Stimulated activated CD8-positive, alpha-beta memory T cell treated with anti-CD3 and anti-CD28 coated beads, Interleukin-4, amount 100 ng/mL, for 48 hours (primary cell): ENCODE measurements around the gene DYNLT1.
"Not testable (repeated sequence)": the region's sequence is repeated elsewhere in the genome, so short reads cannot be mapped to it uniquely, and the experiment has no call there.

Experiments used
- DNase-seq: peaks from one replicate; pipeline ENCODE4 v3.0.0-alpha.2; 2020

The DYNLT1 gene

DNA sequence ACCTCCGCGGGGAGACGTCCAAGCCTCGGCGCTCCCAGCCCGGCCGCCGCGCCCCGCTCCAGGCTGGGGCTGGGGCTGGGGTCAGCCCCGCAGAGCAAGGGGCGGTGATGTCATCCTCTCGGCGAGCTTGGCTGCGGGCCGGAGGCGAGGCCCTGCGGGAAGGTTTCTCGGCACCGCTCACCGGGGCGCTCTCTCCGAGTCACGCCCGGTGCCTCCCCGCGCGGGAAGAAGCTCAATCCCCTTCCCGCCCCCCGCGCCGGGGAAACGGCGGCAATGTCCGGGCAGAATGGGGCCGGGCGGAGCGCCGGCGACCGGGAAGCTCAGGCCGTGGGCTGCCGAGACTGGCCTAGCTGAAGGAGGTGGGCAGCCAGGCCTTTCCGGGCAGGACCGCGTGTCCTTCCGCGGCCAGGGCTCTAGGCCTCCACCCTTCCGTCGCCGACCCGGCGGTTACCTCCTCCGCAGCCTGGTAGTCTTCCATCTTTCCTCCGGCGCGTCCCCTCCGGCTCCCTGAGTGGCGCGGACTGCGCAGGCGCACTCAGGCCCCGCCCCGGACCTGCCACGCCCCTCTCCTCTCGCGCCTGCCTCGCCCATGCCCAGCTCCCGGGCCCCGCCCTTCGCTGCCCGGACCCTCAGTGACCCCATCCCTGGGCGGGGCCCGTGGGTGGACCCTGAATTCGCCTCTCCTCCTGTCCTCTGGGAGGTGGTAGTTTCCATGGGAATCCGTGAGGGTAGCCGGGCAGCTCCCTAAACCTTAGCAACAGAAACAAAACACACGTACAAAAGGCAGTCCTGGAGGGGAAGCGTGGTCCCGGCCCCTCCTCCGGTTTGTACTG lies at the start of gene DYNLT1:
DYNLT1 (minus strand) TSS at position 513 of the 833 bp plus-strand sequence; CDS start at position 478, 35 bp downstream.
- DNase-seq, result peak; percentile 97

DNA sequence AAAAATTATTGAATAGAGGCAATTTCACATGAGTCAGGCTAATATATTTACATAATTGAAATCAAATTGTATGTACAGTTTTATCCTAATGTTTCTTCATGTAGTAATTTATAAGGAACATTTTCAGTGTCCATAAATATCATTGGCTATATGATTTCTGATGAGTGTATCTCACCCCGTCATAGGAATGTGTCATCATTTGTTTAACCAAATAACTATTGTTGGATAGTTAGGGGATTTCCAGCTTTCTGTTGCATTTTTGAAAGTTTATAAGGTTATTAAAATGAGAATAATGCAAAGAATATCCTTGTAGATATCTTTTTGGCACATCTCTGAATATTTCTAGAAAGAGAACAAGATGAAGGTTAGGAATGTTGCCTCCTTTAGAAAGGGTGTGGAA lies 44.3 kb upstream of the DYNLT1 start:
- DNase-seq, result no peak

DNA sequence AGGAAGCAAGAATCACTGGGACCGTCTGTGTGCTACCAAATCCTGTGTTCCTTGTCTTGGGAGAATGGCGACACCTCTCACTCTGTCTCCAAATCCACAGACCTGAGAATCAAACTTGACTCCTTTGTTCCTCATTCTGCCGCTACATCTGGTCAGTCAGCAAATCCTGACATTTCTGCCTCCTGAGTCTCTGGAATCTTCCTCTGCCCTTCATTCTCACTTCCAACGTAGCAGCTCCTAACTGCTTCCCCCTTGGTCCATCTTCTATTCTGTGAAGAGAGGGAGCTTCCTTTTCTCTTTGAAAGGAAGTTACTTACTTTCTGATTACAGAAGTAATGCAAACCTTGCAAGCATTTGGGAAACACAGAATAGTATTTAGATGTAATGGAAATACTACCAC lies 43.0 kb upstream of the DYNLT1 start:
- peak; percentile 16 for DNase-seq

DNA sequence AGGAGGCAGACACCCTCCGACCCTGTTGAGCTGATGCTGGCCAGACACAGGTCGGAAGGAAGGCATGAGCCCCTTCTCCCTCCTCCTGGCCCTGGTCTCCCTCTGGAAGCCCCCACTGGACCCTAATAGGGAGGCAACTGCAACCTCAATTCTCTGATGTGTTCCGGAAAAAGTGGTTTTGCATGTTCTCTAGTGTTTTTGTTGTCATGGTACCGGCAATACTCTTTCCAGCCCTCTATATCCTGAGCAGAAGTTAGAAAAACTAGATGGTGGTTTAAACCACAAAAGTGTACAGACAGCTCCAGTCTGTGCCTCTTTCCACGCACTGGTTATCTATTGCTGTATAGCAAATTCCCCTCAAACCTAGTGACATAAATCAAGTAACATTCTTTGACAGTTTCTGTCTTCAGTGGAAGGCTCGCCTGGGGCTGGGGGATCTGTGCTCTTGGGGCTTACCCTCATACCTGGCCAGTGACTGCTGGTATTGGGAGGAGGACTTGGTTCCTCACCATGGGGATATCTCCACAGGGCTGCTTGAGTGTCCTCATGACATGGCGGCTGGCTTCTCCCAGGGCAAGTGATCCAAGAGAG lies 42.3 kb upstream of the DYNLT1 start:
- peak; percentile 41 for DNase-seq

DNA sequence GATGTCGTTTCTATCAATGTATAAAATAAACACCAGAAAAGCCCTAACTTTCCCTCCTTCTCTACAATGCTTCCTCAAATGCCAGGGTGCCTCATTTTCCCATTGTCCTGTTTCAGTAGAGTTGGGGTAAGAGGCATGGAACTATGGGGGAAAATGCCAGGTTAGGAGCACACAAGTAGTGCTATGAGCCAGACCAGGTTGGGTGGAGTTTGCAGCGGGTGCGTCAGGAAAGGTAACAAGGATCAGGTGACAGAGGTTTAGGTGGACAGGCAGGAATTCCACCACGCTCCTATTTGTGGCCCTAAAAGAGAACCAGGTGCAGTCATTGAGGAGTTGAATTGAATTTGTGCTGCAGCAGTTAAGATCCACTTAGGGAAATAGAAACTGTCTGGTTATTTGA lies 41.8 kb upstream of the DYNLT1 start:
- peak; percentile 23 for DNase-seq

DNA sequence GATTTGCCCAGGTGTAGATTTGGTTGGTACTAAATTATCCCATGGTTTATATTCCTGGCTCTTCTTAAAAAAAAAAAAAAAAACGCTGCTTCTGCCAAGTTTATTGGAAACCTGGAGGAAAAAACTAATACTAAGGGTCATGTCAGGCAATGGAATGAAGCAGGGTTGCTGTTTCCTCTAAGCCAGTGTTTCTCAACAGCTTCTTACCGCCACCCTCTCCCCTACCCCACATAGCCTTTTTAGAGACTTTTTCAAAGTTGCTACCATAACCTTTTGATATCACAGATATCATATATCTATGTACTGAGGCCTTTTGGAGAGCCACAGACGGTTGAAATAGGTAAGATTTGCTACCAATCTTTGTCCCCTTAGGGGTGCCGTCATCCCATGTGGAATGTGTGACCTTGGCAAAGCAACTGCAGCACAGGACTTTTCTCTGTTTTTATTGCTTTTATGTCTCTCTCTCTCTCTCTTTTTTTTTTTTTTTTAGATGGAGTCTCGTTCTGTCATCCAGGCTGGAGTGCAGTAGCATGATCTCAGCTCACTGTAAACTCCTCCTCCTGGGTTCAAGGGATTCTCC lies 40.3 kb upstream of the DYNLT1 start:
- DNase-seq, result peak; percentile 9

DNA sequence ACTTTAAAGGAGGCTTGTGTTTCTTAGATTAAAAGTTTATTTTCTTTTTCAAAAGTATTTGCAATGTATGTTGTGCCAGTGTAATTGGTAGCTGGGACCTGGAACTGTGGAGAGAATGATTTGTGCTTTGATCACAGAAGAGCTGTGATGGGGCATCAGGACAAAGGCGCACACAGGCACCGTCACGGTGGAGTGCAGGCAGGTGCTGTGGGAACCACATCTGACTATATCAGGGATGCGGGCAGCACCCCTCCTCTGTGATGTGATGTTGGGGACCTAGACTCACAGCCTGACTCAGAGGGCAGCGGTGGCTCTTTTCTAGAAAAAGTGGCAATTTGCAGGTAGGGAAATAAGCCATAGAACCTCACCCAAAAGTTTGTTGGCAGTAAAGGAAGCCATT lies 39.8 kb upstream of the DYNLT1 start:
- DNase-seq, result peak; percentile 24

DNA sequence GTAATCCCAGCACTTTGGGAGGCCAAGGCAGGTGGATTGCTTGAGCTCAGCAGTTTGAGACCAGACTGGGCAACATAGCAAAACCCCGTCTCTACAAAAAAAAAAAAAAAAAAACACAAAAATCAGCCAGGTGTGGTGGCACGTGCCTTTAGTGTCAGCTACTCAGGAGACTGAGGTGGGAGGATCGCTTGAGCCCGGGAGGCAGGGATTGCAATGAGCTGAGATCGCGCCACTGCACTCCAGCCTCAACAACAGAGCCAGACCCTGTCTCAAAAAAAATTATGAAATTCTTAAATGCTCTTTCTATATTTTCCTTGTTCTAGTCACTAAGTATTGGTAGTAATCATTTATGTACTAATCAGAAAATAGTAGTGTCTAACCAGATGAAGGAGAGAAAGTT lies 35.9 kb upstream of the DYNLT1 start:
- DNase-seq, result peak; percentile 8

DNA sequence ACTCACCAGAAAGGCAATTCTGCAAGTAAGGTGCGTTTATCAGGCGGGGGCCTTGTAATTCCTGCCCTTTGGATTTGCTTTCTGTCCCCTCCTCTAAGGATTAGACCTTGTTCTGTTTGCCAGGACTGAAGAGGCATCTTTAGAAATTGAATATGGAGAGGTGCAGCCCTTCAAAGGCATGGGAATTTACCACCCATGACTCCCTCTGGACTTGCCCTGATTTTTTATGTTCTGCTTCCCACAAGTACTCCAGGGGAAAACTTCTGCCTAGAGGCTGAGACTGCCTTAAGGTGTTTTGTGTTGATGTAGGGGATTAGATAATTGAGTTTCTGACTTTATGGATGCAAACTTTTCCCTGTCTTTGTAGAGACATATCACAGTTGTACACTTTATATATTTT lies 35.5 kb upstream of the DYNLT1 start:
- DNase-seq, result no peak

DNA sequence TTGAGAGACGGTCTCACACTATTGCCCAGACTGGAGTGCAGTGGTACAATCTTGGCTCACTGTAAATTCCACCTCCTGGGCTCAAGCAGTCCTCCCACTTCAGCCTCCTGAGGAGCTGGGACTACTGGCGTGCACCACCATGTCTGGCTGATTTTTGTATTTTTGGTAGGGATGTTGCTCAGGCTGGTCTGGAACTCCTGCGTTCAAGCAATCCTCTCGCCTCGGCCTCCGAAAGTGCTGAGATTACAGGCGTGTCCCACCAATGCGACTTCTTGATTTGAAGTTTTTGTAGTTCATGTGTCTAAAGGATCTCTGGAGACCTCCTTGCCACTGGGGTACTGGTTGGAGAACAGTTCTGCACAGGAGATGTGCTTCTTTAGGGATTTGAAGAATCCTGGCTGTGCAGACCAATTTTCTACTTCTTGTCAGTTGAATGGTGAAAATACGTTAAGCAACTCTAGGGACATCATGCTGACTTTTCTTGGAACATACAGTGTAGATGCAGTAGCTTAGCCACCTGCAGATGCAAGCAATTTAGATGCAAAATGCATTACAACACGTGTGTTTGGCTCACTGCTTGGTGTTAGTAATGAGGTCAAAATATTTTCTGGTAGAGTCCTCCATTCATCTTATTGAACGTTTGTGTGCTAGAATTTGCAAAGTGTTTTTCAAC lies 33.5 kb upstream of the DYNLT1 start:
- peak; percentile 23 for DNase-seq

DNA sequence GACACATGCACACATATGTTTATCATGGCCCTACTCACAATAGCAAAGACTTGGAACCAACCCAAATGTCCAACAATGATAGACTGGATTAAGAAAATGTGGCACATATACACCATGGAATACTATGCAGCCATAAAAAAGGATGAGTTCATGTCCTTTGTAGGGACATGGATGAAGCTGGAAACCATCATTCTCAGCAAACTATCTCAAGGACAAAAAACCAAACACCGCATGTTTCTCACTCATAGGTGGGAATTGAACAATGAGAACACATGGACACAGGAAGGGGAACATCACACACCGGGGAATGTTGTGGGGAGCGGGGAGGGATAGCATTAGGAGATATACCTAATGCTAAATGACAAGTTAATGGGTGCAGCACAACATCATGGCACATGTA lies 32.6 kb upstream of the DYNLT1 start:
- DNase-seq, result not testable (repeated sequence)

DNA sequence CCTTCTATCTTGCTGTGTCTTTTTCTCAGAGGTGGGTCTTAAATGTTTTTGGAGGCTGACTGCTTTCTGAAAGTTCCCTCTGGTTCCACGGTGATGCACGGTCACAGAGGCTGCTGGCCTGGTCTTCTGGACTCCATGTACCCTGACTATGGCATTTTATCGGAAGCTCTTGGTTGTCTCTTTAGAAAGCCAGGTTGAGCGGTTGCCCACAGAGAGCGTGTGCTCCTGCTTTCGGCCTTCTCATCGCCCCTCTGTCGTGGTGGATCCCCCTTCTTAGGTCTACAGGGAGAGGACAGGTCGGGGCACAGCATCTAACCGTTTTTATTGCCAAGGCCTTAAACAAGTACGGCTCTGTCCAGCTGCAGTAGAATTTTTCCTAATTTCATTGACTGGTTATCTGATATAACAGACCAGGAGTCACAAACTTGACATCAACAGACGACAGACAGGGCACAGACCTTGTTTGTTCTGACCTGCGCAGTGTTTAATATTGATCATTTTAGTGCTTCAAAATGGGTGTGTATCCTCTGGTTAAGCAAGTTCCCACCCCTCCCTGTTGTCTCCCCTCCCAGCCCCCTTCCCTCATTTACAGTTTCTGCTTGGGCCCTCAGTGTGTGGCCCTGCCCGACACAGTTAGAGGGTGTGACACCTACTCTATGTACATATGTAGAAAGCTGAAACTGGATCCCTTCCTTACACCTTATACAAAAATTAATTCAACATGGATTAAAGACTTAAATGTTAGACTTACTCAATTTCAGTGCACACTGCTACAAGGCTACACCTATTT lies 30.0 kb upstream of the DYNLT1 start:
- peak; percentile 17 for DNase-seq

DNA sequence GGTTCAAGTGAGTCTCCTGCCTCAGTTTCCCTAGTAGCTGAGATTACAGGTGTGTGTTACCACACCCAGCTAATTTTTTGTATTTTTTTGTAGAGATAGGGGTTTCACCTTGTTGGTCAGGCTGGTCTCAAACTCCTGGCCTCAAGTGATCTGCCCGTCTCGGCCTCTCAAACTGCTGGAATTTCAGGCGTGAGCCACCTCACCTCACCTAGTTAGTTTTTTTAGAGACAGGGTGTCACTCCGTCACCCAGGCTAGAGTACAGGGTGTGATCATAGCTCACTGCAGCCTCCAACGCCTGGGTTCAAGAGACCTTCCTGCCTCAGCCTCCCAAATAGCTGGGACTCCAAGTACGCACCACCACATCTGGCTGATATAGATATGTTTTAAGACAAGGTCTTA lies 28.2 kb upstream of the DYNLT1 start:
- peak; percentile 9 for DNase-seq

DNA sequence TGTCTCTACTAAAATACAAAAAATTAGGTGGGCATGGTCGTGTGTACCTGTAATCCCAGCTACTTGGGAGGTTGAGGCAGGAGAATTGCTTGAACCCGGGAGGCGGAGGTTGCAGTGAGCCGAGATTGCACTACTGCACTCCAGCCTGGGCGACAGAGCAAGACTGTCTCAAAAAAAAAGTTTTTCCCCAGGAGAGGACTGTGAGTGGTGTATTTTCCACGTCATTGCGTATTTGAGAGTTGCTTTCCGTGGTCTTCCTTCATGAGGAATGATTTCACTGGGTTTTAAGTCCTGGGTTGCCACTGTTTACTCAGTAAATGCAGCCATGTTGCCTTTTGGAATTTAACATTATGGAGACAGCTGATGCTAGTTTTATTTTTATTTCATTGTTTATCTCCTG lies 27.6 kb upstream of the DYNLT1 start:
- not testable (repeated sequence) for DNase-seq

DNA sequence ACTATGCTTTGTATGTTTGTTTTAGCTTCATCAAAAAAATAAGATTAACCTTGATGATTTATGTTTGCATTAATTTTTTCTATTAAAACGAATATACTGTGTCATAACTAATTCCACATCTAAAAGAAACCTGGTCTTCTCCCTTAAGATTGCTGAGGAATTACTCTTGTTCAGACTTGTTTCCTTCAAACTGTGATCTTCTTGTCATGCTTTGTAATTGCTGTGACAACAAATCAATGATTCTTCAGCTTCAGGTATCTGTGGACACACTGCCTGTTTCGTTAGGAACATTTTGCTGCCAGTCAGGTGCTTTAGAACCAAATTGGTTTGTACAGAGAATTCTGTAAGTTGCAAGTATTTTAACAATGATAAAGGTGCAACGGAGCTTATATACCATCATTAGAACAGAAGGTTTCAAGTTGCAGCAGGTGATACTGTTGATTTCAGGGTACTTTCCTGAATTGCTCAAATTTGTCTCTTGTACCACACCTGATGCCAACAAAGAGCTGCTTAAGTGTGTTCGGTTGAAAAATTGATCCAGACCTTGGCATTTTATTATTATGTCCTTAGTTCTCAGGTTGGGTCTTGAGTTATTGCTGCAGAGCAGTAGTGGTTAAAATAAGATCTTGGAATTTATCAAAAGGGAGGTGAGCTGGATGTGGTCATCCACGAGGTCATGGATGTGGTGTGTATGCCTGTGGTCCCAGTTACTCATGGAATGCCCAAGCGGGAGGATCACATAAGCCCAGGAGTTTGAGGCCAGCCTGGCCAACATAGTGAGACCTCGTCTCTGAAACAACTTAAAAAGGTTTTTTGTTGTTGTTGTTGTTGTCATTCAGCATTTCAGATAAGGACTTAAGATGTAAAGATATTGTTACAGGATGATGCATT lies 24.8 kb upstream of the DYNLT1 start:
- DNase-seq, result peak; percentile 24

DNA sequence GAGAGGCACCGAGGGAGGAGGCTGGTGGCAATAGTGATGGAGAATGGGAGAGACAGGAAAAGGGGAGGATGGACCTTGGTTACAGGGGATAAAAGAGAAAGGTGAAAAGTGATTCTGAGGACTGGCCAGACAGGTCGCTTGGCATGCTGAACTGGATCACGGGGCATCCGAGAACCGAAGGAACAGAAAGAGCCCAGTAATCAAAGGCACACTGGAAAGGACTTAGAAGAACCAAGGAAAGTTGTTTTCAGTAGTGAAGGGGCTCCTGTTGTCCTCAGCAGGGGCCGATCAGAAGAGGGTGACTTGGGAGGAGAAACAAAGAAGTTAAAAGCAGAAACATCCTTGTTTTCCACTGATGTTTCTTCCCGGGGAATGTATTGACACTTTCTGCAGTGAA lies 24.2 kb upstream of the DYNLT1 start:
- peak; percentile 17 for DNase-seq

DNA sequence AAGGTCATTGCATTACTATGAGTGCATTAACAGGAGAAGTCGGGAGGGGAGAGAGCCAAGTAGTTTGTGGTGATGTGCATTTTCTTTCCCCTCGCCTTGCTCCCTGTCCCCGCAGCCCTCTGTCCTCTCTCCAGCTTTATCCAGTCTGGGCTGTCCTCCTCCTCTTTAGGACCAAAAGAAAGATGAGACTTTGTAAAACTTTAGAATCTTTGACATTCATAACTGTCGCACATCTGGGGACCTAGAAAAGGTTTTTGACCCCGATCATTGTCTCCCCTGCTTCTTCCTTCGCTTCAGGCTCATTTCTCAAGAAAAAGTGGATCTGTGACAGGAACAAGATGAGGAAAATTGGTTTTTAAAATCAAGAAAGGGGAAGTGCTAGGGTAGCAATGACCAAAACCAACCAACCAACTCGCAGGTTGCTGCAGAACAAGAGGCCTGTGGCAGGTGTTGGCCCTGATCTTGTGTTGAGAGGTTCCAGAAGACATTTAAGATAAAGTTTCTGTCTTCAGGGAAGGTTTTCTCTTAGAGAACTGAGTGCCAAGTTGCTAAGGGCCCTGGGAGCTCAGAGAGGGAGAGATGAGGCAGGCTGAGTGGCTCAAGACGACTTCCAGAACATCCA lies 22.9 kb upstream of the DYNLT1 start:
- peak; percentile 10 for DNase-seq

DNA sequence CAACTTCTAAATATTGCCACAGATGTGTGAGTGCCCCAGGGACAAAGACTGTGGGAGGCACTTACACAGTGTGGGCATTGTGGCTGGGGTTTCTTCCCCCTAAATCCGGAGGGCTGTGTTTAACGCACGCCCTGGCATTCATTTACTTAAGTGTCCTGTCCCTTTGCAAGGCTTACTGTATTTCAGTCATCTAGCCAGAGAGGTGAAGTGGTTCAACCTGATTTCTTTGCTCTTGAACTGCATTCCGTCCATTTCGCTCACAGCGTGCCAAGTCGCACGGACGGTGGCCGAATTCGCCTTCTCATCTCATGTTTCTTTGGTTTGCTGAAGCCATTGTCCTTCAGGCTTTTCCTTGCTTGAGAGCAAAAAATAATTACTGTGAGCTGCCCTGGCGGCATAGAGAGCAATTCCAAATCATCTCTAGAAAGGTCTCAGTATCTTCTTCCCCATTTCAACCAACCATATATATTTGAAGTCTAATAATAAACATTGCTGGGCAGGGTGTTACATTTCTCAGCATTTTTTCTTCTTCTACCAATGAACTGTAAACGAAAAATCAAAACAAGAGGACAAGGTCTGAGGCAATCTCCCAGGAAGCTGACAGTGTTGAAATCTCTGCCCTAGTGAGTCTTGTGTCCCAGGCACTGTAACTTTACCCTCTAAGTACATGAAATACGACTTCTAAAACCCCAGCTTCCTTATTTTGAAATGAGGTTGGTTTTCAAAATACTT lies 22.3 kb upstream of the DYNLT1 start:
- peak; percentile 13 for DNase-seq

DNA sequence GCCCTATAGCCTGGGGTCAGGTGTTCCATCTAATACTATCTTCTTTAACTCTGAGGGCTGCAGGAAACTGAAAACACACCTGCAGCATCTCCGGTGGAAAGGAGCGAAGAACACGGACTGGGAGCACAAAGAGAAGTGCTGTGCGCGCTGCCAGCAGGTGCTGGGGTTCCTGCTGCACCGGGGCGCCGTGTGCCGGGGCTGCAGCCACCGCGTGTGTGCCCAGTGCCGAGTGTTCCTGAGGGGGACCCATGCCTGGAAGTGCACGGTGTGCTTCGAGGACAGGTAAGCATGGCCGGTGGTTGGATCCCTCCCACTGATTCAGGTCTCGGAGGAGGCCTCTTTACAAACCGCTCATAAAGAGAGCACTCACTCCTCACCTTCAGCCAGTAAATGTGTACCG lies 20.8 kb upstream of the DYNLT1 start:
- DNase-seq, result peak; percentile 8

DNA sequence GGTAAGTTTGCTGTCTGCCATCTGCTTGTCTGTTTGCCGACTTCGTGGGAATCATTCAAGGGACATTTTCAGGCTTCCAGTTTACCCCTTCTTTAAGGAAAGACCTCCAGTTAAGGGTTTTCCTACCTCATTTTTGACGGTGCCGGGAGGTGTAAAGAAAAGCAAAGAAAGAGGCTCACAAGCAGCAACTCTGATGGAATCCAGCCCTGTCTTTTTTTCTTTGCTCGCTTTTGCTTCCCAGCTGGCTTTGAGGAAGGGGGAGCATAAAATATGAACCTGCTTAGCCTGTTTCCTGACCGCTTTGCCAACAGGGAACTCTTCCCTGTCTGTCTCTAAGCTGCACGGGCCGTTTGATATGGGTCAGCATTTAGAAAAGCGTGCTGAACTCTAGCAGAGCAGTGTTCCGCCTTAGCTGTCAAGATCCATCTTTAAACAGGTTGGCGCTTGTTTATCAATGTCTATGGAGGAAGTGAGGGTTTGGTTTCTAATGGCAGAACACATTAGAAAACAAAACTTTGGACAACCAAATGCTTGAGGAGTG lies 19.2 kb upstream of the DYNLT1 start:
- DNase-seq, result peak; percentile 10
